ENCODE data around the gene DOCK11.
"Not testable (repeated sequence)": the region's sequence is repeated elsewhere in the genome, so short reads cannot be mapped to it uniquely, and the experiment has no call there.

DOCK11 gene

DNA sequence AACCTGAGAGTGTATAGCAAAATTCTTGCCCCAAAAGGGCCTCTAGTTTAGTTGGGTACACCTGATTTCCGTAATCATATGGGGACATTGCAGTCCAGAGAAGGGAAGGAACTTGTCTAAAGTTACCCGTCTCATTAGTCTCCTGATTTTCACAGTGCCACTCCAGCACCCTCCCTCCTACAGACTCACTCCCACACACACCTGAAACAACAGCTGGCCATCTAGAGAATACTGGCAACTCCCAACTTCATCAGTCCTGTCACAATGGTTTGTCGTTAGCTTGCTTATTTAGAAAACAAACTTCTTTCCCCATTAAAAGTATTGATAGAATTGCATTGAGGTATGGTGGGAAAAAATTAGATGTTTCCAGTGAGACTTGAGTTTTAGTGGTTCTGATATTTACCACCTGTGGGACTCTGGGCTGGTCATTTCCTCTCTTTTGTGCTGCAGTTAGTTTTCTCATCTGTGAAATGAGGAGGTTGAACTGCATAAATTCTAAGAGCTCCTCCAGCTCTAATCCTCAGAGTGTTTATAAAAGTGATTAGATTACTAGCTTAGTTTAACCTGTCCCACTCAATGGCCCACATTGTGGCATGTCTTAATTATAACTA, 233.5 kb downstream of the DOCK11 start:
- Histone ChIP-seq H3F3A (ENCODE audit: insufficient read depth, low read length) (no peaks in the 10 kb centered on the region), H3K27me3 (ENCODE audit: insufficient read depth, low read length) (no peaks in the 10 kb centered on the region), H3K4me2 (ENCODE audit: low read length) (no peak overlapping the region), H3K9me3 (ENCODE audit: low read length) (no peaks in the 10 kb centered on the region; the same call in 1 of the 2 replicates), H3K27ac (ENCODE audit: low read depth, low read length, poor library complexity, severe bottlenecking) (no peak overlapping the region), H3K4me1 (ENCODE audit: insufficient read depth, low read length, severe bottlenecking) (peaks cover 8% of the 10 kb centered on the region), H3K4me3 (ENCODE audit: low read depth, low read length, poor library complexity, severe bottlenecking) (no peak overlapping the region), H3K36me3 (ENCODE audit: insufficient read depth, low read length) (no peaks in the 10 kb centered on the region), H3K9me2 (ENCODE audit: low read depth, low read length) (no peaks in the 10 kb centered on the region), H3K9ac (ENCODE audit: low read length) (no peak overlapping the region), H4K20me1 (ENCODE audit: insufficient read depth, low read length) (no peaks in the 10 kb centered on the region), H3K79me2 (ENCODE audit: insufficient read depth, low read length) (no peaks in the 10 kb centered on the region), H2AFZ (ENCODE audit: low read length) (no peak overlapping the region)
- no peak for TF ChIP-seq EZH2 (IDR thresholded peaks at IDR 0.05; ENCODE audit: borderline replicate concordance, low read length)
- TF ChIP-seq, protein P1, sequence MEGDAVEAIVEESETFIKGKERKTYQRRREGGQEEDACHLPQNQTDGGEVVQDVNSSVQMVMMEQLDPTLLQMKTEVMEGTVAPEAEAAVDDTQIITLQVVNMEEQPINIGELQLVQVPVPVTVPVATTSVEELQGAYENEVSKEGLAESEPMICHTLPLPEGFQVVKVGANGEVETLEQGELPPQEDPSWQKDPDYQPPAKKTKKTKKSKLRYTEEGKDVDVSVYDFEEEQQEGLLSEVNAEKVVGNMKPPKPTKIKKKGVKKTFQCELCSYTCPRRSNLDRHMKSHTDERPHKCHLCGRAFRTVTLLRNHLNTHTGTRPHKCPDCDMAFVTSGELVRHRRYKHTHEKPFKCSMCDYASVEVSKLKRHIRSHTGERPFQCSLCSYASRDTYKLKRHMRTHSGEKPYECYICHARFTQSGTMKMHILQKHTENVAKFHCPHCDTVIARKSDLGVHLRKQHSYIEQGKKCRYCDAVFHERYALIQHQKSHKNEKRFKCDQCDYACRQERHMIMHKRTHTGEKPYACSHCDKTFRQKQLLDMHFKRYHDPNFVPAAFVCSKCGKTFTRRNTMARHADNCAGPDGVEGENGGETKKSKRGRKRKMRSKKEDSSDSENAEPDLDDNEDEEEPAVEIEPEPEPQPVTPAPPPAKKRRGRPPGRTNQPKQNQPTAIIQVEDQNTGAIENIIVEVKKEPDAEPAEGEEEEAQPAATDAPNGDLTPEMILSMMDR (IDR thresholded peaks at IDR 0.05; ENCODE audit: low read length): no peak

GRCh38 chrX:118730500-118731247, 235.1 kb downstream of the DOCK11 start:
- no peak overlapping the region for H2AFZ ChIP-seq (ENCODE audit: low read length)
- H3K4me1 ChIP-seq (ENCODE audit: insufficient read depth, low read length, severe bottlenecking): no peaks in the 10 kb centered on the region
- H3K27ac ChIP-seq (ENCODE audit: low read depth, low read length, poor library complexity, severe bottlenecking): no peak overlapping the region
- H3K4me2 ChIP-seq (ENCODE audit: low read length): no peak overlapping the region
- TF ChIP-seq, protein P1 (IDR thresholded peaks at IDR 0.05; ENCODE audit: low read length): no peak
- no peak for TF ChIP-seq EZH2 (IDR thresholded peaks at IDR 0.05; ENCODE audit: borderline replicate concordance, low read length)
- no peaks in the 10 kb centered on the region for H3K9me2 ChIP-seq (ENCODE audit: low read depth, low read length)
- H3K79me2 ChIP-seq (ENCODE audit: insufficient read depth, low read length): no peaks in the 10 kb centered on the region
- no peaks in the 10 kb centered on the region; the same call in 1 of the 2 replicates for H3K9me3 ChIP-seq (ENCODE audit: low read length)
- H3K27me3 ChIP-seq (ENCODE audit: insufficient read depth, low read length): no peaks in the 10 kb centered on the region
- no peak overlapping the region for H3K9ac ChIP-seq (ENCODE audit: low read length)
- no peak overlapping the region for H3K4me3 ChIP-seq (ENCODE audit: low read depth, low read length, poor library complexity, severe bottlenecking)
- H3K36me3 ChIP-seq (ENCODE audit: insufficient read depth, low read length): no peaks in the 10 kb centered on the region
- H3F3A ChIP-seq (ENCODE audit: insufficient read depth, low read length): no peaks in the 10 kb centered on the region
- no peaks in the 10 kb centered on the region for H4K20me1 ChIP-seq (ENCODE audit: insufficient read depth, low read length)

GRCh38 chrX:118732551-118732950, 236.9 kb downstream of the DOCK11 start:
- not testable (repeated sequence) for H4K20me1 ChIP-seq (ENCODE audit: insufficient read depth, low read length); H3K79me2 ChIP-seq (ENCODE audit: insufficient read depth, low read length)

More at GRCh38 chrX:118732551-118732950, 236.9 kb downstream of the DOCK11 start:
- not testable (repeated sequence) for H3K27me3 ChIP-seq (ENCODE audit: insufficient read depth, low read length); H3K9me3 ChIP-seq (ENCODE audit: low read length); H3K4me1 ChIP-seq (ENCODE audit: insufficient read depth, low read length, severe bottlenecking); H3F3A ChIP-seq (ENCODE audit: insufficient read depth, low read length); H3K4me2 ChIP-seq (ENCODE audit: low read length); H3K9ac ChIP-seq (ENCODE audit: low read length); H2AFZ ChIP-seq (ENCODE audit: low read length); H3K36me3 ChIP-seq (ENCODE audit: insufficient read depth, low read length); H3K4me3 ChIP-seq (ENCODE audit: low read depth, low read length, poor library complexity, severe bottlenecking); H3K27ac ChIP-seq (ENCODE audit: low read depth, low read length, poor library complexity, severe bottlenecking); H3K9me2 ChIP-seq (ENCODE audit: low read depth, low read length)
